HepG2 (cell line): ENCODE measurements around the gene VSTM4.

Experiments
- ARNTL ChIP-seq: sonication (generic); formaldehyde crosslinking; IDR thresholded peaks from 2 replicates; pipeline ENCODE4 v1.4.0; 2020; ENCODE audit warnings: mild to moderate bottlenecking, missing genetic modification reagents
- FOXK2 ChIP-seq: fragments of 450-650 bp; IDR thresholded peaks from 2 replicates; pipeline ENCODE4 v1.6.1; 2016
- MXI1 ChIP-seq: IDR thresholded peaks from 3 replicates; pipeline ENCODE4 v1.6.1; 2012; ENCODE audit warnings: low read depth, low read length, inconsistent platforms, borderline replicate concordance
- MYC ChIP-seq: sonication (generic); formaldehyde crosslinking; IDR thresholded peaks from 2 replicates; pipeline ENCODE4 v1.9.0; 2021; ENCODE audit warnings: missing genetic modification reagents, borderline replicate concordance

- TF ChIP-seq MXI1 (no peak), FOXK2 (no peak), MYC (CRISPR knock-in tag) (no peak), ARNTL (no peak)
Observed at GRCh38 chr10:49010865-49011264, 104.5 kb downstream of the VSTM4 start.
